NOMO-1 treated with dmso at 0.1 percent for 144 hours (cell line): ENCODE results near the gene CEP162.
"Not testable (repeated sequence)": the region's sequence is repeated elsewhere in the genome, so short reads cannot be mapped to it uniquely, and the experiment has no call there.

Experiments used
- DNase-seq: peaks from one replicate; lab custom pipeline; 2025; ENCODE audit not compliant: unreplicated experiment; lab: John Stamatoyannopoulos, UW

CEP162 gene

DNA sequence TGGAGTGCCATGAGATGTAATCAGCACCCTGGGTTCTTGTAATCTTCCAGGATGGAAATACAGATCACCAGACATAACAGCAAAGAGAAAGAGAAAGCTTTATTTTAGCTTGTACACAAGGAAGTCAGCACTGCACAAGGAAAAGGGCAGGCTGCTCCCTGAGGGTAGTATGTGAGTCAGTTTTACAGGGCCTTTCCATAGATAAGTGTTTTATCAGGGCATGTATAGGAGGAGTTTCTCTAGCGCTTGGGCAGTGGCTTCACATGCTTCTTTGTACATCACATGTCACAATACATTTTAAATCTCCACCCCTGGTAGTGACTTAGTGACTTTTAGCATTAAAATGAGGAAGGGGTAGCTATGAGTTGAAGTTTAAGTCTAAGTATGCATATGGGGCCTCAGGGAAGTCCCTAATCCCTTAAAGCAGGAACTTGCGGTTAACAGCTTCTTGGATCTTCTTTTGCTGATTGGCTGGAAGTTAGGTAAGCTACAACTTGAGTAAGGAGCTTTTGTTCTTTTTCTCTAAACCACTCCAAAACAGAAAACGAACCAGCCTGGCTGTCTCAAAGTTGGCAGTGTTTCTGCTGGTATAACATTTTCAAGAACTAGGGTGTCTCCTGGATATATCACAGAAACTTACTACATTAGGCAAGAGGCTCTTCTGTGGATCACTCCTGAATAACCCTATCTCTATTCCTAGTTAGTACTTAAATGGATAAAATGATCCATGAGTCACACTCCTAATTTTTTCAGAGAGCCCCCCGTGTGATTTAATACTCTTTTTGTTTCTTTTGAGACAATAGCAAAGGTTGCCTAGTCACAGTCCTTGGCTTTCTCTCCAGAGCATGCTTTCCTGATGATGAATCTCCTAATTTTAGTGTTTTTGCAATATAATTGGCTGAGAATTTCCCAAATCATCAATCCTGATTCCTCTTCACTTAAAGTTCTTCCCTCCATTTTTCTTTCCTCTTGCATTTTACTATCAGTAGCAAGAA, 133.7 kb downstream of the CEP162 start:
- DNase-seq = peak; percentile 81

- DNase-seq = no peak
Observed at GRCh38 chr6:84089552-84089951, 137.9 kb downstream of the CEP162 start.

DNA sequence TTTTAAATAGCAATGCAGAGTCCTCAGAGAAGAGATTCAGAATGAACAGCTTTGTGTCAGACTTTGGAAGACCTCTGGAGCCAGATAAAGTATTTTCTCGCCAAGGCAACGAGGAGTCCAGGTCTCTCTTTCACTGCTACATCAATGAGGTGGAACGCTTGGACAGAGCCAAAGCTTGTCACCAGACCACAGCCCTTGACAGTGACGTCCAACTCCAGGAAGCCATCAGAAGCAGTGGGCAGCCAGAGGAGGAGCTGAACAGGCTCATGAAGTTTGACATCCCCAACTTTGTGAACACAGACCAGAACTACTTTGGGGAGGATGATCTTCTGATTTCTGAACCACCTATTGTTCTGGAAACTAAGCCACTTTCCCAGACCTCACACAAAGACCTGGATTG, 138.4 kb downstream of the CEP162 start:
- DNase-seq = no peak

- no peak for DNase-seq
Observed at GRCh38 chr6:84086545-84087429, 140.7 kb downstream of the CEP162 start.

DNA sequence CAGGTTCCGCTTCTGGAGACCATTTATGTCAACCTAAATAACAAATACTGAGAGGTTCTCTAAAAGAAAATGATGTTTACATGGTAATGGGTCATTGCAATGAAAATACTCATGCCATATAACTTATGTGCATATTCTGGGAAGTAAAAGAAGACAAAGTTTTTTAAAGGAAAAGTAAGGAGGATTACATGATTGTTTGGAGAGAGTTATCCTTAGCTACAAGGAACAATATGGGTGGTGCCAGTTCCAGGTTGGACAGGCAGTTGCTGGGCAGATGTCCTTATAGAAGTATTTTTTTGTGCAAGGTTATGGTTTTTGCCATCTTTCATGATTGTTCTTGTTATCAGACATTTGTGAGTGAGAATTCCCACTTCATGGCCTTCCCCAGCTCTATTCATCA, 141.4 kb downstream of the CEP162 start:
- DNase-seq = no peak

DNA sequence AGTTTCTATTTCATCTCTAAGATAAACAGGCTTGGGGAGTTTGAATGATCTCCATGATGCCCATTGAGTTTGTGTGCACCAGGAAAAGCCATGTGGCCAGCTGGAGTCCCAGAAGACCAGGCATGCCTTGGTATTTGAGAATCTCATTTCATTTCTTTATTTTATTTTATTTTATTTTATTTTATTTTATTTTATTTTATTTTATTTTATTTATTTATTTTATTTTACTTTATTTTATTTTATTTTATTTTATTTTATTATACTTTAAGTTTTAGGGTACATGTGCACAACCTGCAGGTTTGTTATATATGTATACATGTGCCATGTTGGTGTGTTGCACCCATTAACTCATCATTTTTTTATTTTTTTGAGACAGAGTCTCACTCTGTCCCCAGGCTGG, 142.7 kb downstream of the CEP162 start:
- not testable (repeated sequence) for DNase-seq

DNA sequence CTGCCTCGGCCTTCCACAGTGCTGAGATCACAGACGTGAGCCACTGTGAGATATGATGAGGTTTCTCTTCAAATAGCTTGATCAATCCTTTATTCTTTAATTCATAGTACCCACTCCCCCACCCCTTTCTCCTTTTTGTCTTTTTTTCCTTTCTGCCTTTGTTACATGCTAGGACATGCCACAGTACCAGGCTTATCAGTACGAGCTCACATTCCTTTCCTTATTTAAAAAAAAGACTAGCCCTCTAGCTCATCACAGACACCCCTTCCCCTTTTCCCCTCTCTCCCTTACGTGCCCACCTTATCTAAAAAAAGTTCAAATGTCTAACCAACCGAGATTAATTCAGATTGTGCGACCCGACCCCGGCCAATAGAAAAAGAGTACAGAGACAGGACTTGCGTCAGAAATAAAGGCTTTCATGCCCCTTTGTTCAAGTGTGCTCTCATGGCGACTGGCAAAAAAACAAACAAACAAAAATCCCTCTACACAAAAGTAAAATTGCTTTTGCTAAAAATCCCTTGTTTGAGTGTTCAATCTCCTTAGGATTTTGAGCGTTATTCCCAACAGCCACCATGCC, 144.7 kb downstream of the CEP162 start:
- DNase-seq = no peak

DNA sequence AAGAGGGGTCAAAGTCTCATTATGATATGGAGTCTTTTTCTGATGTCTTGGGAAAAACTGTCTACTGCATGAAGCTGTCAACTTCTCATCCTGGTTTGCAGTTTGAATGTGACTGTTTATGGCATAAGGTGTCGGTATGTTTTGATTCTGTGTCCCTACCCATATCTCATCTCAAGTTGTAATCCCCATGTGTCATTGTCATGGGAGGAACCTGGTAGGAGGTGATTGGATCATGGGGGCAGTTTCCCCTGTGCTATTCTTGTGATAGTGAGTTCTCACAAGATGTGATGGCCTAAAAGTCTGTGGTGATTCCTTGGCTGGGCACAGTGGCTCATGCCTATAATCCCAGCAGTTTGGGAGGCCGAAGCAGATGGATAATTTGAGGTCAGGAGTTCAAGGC, 146.2 kb downstream of the CEP162 start:
- no peak for DNase-seq

GRCh38 chr6:84078335-84078734, 149.1 kb downstream of the CEP162 start:
- DNase-seq = no peak

DNA sequence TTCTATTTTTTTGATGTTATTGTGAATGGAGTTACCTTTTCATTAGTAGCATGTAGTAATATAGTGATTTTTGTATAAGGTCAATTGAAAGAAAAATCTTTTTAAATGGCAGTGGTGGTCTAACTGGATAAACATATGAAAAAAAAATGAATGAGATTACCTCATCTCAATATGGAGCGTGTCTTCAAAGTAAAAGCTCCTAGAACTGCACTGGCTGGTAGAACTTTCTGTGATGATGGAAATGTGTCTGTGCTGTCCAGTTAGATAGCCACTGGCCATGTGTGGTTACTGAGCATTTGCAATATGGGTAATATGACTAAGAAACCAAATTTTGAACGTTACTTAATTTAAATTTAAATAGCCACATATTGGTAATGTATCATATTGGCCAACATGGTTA, 149.8 kb downstream of the CEP162 start:
- no peak for DNase-seq

GRCh38 chr6:84074988-84075781, 152.3 kb downstream of the CEP162 start:
- no peak for DNase-seq
